Smooth muscle cell (in vitro differentiated cells): ENCODE data around the gene KCNQ1. TPM values are rescaled to one million over a fixed set of nuclear protein-coding genes. Genes with fewer than 3 reads are reported as not detected.

Experiments
- DNase-seq: peaks from one replicate; lab custom pipeline; 2025; ENCODE audit not compliant: unreplicated experiment; lab: John Stamatoyannopoulos, UW
- H2AFZ ChIP-seq: fragments of 200-600 bp; sonication (generic); 2 replicates; pipeline ENCODE4 v1.6.0; 2016; ENCODE audit warnings: antibody characterized with exemption, low read depth, mild to moderate bottlenecking
- H3F3A ChIP-seq: fragments of 200-600 bp; sonication (generic); 2 replicates; pipeline ENCODE4 v1.6.0; 2017; ENCODE audit warnings: antibody characterized with exemption, low read depth
- H3K27ac ChIP-seq: fragments of 200-600 bp; sonication (generic); 2 replicates; pipeline ENCODE4 v1.5.1; 2016; ENCODE audit warnings: low read depth, mild to moderate bottlenecking
- H3K27me3 ChIP-seq: fragments of 200-600 bp; sonication (generic); 2 replicates; pipeline ENCODE4 v1.6.1; 2016; ENCODE audit warnings: low read depth, mild to moderate bottlenecking
- H3K36me3 ChIP-seq: fragments of 200-600 bp; sonication (generic); 2 replicates; pipeline ENCODE4 v1.5.1; 2016; ENCODE audit warnings: low read depth
- H3K4me1 ChIP-seq: fragments of 200-600 bp; sonication (generic); 2 replicates; pipeline ENCODE4 v1.5.1; 2016; ENCODE audit warnings: low read depth
- H3K4me2 ChIP-seq: fragments of 200-600 bp; sonication (generic); 2 replicates; pipeline ENCODE4 v1.6.0; 2016; ENCODE audit warnings: mild to moderate bottlenecking
- H3K4me3 ChIP-seq: fragments of 200-600 bp; sonication (generic); 2 replicates; pipeline ENCODE4 v1.5.1; 2016; ENCODE audit warnings: mild to moderate bottlenecking
- H3K79me2 ChIP-seq: fragments of 200-600 bp; sonication (generic); 2 replicates; pipeline ENCODE4 v1.6.0; 2016; ENCODE audit warnings: low read depth, mild to moderate bottlenecking
- H3K9ac ChIP-seq: fragments of 200-600 bp; sonication (generic); 2 replicates; pipeline ENCODE4 v1.6.0; 2016; ENCODE audit warnings: low read depth
- H3K9me3 ChIP-seq: fragments of 200-600 bp; sonication (generic); replicated peaks from 2 replicates; pipeline ENCODE4 v1.5.1; 2016; ENCODE audit warnings: low read depth
- H4K20me1 ChIP-seq: fragments of 200-600 bp; sonication (generic); 2 replicates; pipeline ENCODE4 v1.6.0; 2016; ENCODE audit warnings: low read depth
- WGBS: methylation state at CpG from one replicate; pipeline ENCODE4 v1.1.7; 2016; ENCODE audit warnings: low lambda C conversion rate; 5-methylcytosine and 5-hydroxymethylcytosine counted together
- polyA plus RNA-seq: library from polyadenylated mRNA; unstranded; fragments of >200 nt; fragmentation: Nextera tagmentation; extraction: Ambion mirVana; gene quantifications from 2 replicates; pipeline ENCODE4 v1.2.1, GENCODE V29; 2016
- total RNA-seq: library from RNA; depleted of rRNA; stranded (reverse); fragments of >200 nt; gene quantifications from 2 replicates; pipeline ENCODE4 v1.2.3, GENCODE V29; 2014
- TF ChIP-seq, protein P1 (sequence below): fragments of 200-600 bp; sonication (generic); IDR thresholded peaks from 2 replicates; pipeline ENCODE4 v1.5.1; 2017; ENCODE audit warnings: borderline replicate concordance, mild to moderate bottlenecking, antibody characterized with exemption; ENCODE audit not compliant: insufficient read depth, poor library complexity, severe bottlenecking

The KCNQ1 gene
- total and polyA plus RNA-seq, 2 experiments from 2014 or later, result 1.3 to 2.3 TPM

DNA sequence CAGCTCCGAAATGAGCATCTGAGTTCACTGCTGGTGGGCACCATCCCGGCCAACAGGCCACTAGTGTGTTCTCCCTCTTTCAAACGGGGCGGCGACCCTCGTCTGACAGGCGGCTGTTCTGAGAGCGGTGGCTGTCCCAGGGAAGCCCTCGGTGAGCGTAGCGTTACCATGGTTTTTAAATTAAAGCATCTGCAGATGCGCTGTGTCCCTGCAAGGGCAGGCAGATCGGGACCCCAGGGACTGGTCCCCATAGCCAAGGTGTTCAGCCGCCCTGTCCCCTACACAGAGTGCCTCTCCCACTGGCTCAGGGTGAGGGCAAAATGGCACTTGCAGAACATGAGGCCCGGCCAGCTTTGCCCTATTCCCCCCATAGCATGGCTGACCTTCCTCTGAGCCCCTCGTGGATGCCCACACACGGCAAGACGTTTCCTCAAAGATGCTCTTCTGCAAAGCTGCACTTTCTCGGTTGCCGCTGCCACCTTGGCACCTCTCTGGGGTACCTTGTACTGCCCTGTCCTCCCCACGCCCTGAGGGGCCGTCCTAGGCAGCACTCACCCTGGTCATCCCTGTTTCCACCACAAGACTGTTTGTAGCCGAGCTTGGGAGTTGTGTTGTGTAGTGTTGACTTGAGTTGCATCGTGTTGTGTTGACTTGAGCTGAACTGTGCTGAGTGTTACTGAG lies 306.9 kb downstream of the KCNQ1 start:
- H2AFZ ChIP-seq, result no peak overlapping the region

DNA sequence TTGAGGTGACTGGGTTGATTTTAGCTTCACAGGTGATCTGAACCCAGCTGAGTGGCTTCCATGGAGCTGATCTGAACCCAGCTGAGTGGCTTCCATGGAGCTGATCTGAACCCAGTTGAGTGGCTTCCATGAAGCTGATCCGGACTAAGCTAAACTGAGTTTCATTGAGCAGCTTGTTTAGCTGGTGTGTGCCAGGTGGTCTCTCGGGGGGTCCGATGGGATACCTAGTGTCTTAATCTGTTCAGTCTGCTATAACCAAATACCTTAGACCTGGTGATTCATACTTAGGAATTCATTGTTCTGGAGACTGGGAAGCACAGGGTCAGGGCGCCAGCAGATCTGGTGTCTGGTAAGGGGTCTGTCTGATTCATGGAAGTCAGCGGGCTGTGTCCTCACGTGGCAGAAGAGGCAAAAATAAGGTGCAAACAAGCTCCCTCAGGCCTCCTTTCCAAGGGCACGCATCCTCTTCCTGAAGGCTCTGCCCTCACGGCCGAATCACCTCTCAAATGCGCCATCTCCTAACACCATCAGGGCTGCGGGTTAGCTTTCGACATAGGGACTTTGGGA lies 307.5 kb downstream of the KCNQ1 start:
- H3K27ac ChIP-seq, result no peak overlapping the region
- TF ChIP-seq, protein P1, sequence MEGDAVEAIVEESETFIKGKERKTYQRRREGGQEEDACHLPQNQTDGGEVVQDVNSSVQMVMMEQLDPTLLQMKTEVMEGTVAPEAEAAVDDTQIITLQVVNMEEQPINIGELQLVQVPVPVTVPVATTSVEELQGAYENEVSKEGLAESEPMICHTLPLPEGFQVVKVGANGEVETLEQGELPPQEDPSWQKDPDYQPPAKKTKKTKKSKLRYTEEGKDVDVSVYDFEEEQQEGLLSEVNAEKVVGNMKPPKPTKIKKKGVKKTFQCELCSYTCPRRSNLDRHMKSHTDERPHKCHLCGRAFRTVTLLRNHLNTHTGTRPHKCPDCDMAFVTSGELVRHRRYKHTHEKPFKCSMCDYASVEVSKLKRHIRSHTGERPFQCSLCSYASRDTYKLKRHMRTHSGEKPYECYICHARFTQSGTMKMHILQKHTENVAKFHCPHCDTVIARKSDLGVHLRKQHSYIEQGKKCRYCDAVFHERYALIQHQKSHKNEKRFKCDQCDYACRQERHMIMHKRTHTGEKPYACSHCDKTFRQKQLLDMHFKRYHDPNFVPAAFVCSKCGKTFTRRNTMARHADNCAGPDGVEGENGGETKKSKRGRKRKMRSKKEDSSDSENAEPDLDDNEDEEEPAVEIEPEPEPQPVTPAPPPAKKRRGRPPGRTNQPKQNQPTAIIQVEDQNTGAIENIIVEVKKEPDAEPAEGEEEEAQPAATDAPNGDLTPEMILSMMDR, result no peak
- no peaks in the 10 kb centered on the region for H3F3A ChIP-seq
- H3K4me3 ChIP-seq, result no peak overlapping the region
- H4K20me1 ChIP-seq, result no peaks in the 10 kb centered on the region
- H3K27me3 ChIP-seq, result no peaks in the 10 kb centered on the region
- no peaks in the 10 kb centered on the region for H3K9me3 ChIP-seq
- no peaks in the 10 kb centered on the region for H3K79me2 ChIP-seq
- H3K4me1 ChIP-seq, result peaks cover 11% of the 10 kb centered on the region
- no peaks in the 10 kb centered on the region for H3K36me3 ChIP-seq
- H3K9ac ChIP-seq, result no peak overlapping the region
- H3K4me2 ChIP-seq, result no peak overlapping the region
- H2AFZ ChIP-seq, result no peak overlapping the region
- DNase-seq, result no peak
- 82% methylated on average over 12 of the region's 12 CpGs for WGBS

More for the DNA sequence above, 306.9 kb downstream of the KCNQ1 start:
- H3K27ac ChIP-seq, result no peak overlapping the region
- H3K79me2 ChIP-seq, result no peaks in the 10 kb centered on the region
- no peak overlapping the region for H3K4me2 ChIP-seq
- no peaks in the 10 kb centered on the region for H4K20me1 ChIP-seq
- H3K9ac ChIP-seq, result no peak overlapping the region
- no peaks in the 10 kb centered on the region for H3F3A ChIP-seq
- no peak overlapping the region for H3K4me3 ChIP-seq
- no peaks in the 10 kb centered on the region for H3K36me3 ChIP-seq
- H3K9me3 ChIP-seq, result no peaks in the 10 kb centered on the region
- H3K4me1 ChIP-seq, result peaks cover 11% of the 10 kb centered on the region
- WGBS, result 96% methylated on average over 24 of the region's 24 CpGs
- TF ChIP-seq, protein P1, result no peak
- no peaks in the 10 kb centered on the region for H3K27me3 ChIP-seq
- no peak for DNase-seq

DNA sequence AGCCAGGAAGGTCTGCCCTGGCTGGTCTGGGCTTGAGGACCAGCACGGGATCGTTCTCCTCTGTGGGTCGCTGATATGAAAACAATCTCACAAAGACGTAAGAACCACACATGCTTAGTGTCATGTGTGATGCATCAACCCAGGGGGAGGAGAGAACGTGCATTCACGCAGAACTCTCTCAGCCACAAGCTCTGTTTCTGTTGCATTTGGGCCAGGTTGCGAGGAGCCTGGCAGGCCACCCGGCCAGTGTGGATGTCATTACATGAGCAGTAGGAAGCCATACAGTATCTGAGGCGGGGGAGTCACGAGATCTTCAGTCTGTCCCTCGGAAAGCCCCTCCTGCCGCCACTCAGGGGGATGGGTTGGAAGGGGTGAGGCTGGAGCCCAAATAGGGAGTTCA lies 308.1 kb downstream of the KCNQ1 start:
- no peak overlapping the region for H3K4me2 ChIP-seq
- TF ChIP-seq, protein P1, result no peak
- H3F3A ChIP-seq, result no peaks in the 10 kb centered on the region
- H4K20me1 ChIP-seq, result no peaks in the 10 kb centered on the region
- no peak overlapping the region for H3K9ac ChIP-seq
- no peaks in the 10 kb centered on the region for H3K27me3 ChIP-seq
- H3K4me1 ChIP-seq, result peaks cover 11% of the 10 kb centered on the region
- no peak overlapping the region for H3K4me3 ChIP-seq
- no peak overlapping the region for H3K27ac ChIP-seq
- no peaks in the 10 kb centered on the region for H3K36me3 ChIP-seq
- no peak for DNase-seq
- no peaks in the 10 kb centered on the region for H3K9me3 ChIP-seq
- WGBS, result 81% methylated on average over 12 of the region's 12 CpGs
- no peak overlapping the region for H2AFZ ChIP-seq
- H3K79me2 ChIP-seq, result no peaks in the 10 kb centered on the region

DNA sequence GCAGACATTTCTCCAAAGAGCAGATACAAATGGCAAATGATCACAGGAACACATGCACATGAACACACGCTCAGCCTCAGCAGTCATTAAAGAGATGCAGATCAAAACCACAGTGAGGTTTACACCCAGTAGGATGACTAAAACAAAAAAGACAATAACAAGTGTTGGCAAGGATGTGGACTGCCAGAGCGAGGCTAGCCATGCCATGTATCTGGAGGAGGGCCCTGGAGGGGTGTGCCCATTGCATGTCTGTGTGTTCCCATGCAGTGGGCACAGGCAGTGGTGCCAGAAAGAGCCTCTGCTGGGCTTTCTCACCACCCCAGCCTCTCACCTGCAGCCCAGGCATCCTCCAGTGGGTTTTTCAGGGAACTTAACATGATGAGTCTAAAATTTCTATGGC lies 309.2 kb downstream of the KCNQ1 start:
- 94% methylated on average over 2 of the region's 2 CpGs for WGBS
- Histone ChIP-seq H4K20me1 (no peaks in the 10 kb centered on the region), H3F3A (no peaks in the 10 kb centered on the region), H3K4me1 (peaks cover 11% of the 10 kb centered on the region), H3K4me2 (no peak overlapping the region), H3K4me3 (no peak overlapping the region), H3K27me3 (no peaks in the 10 kb centered on the region), H3K36me3 (no peaks in the 10 kb centered on the region), H3K9me3 (no peaks in the 10 kb centered on the region), H3K27ac (no peak overlapping the region), H3K79me2 (no peaks in the 10 kb centered on the region), H2AFZ (no peak overlapping the region), H3K9ac (no peak overlapping the region)
- no peak for DNase-seq
- TF ChIP-seq, protein P1, result no peak
